Activated CD4-positive, alpha-beta memory T cell treated with anti-CD3 and anti-CD28 coated beads for 36 hours (primary cell): ENCODE measurements around the gene CTSL. TPM values are rescaled to one million over a fixed set of nuclear protein-coding genes. Genes with fewer than 3 reads are reported as not detected.

Experiments
- CTCF ChIA-PET: fragments of 350-600 bp; sonication (Branson Sonifier 250); formaldehyde crosslinking; loops from one replicate; lab custom pipeline; 2021; ENCODE audit warnings: antibody characterized with exemption, inconsistent platforms; lab: Charles Lee
- POLR2A ChIA-PET: fragments of 350-600 bp; sonication (Branson Sonifier 250); formaldehyde crosslinking; loops from one replicate; lab custom pipeline; 2021; ENCODE audit warnings: antibody characterized with exemption; lab: Charles Lee
- DNase-seq: peaks from one replicate; pipeline ENCODE4 v3.0.0-alpha.2; 2020
- H3K27ac Mint-ChIP-seq: one replicate; pipeline ENCODE4 v1.8.0; 2021; ENCODE audit warnings: mixed read lengths
- H3K27me3 Mint-ChIP-seq: one replicate; pipeline ENCODE4 v1.8.0; 2021; ENCODE audit warnings: mixed read lengths
- H3K36me3 Mint-ChIP-seq: one replicate; pipeline ENCODE4 v1.8.0; 2021; ENCODE audit warnings: mixed read lengths
- H3K4me1 Mint-ChIP-seq: one replicate; pipeline ENCODE4 v1.8.0; 2021; ENCODE audit warnings: low read depth, mixed read lengths
- H3K4me3 Mint-ChIP-seq: one replicate; pipeline ENCODE4 v1.8.0; 2021; ENCODE audit warnings: mild to moderate bottlenecking, mixed read lengths
- H3K9me3 Mint-ChIP-seq: one replicate; pipeline ENCODE4 v1.8.0; 2021; ENCODE audit warnings: mixed read lengths
- intact Hi-C: fragments of 100-400 bp; cut with micrococcal nuclease; formaldehyde crosslinking; loops from one replicate; pipeline ENCODE4 v1.15.1; 2023
- total RNA-seq, 2 experiments: library from RNA; stranded (reverse); gene quantifications; one replicate each; pipeline ENCODE4 v1.2.3, GENCODE V29; 2021

The CTSL gene
- total RNA-seq, 2 experiments from 2014 or later = 26.1 to 33.7 TPM

- H3K4me1 Mint-ChIP-seq = no peaks in the 10 kb centered on the region
- no peaks in the 10 kb centered on the region for H3K36me3 Mint-ChIP-seq
- H3K9me3 Mint-ChIP-seq = peaks cover 7% of the 10 kb centered on the region
- H3K4me3 Mint-ChIP-seq = no peak overlapping the region
- no peak for DNase-seq
- ChIA-PET CTCF (no interaction called here), POLR2A (no interaction called here)
- H3K27me3 Mint-ChIP-seq = peaks cover 7% of the 10 kb centered on the region
- H3K27ac Mint-ChIP-seq = no peak overlapping the region
- intact Hi-C loops = no loop called here
These were observed 50.8 kb downstream of the CTSL start for GRCh38 chr9:87776481-87777379.

DNA sequence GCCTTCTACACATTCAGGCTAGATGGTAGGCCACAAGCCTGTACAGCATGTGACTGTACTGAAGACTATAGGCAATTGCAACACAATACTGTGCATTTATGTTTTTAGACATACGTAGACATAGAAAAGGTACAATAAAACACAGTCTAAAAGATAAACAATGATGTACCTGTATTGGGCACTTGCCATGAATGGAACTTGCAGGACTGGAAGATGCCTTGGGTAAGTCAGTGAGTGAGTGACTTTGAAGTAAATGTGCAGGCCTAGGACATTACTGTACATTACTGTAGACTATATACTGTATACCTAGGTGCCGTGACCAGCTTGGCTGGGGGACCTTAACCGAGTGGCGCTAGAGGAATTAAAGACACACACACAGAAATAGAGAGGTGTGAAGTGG, 53.1 kb downstream of the CTSL start:
- ChIA-PET POLR2A (no interaction called here), CTCF (no interaction called here)
- Mint-ChIP-seq H3K9me3 (peaks cover 7% of the 10 kb centered on the region), H3K27me3 (no peaks in the 10 kb centered on the region), H3K27ac (no peak overlapping the region), H3K36me3 (no peaks in the 10 kb centered on the region), H3K4me1 (no peaks in the 10 kb centered on the region), H3K4me3 (no peak overlapping the region)
- no peak for DNase-seq
- intact Hi-C loops = no loop called here

Other genes with a start within 250 kb of the CTSL start
- gene DAPK1, start 228.3 kb upstream of the CTSL start, total RNA-seq = 1 to 10 TPM; 1.9 to 3.3 TPM
- gene SPATA31E1, start 156.8 kb downstream of the CTSL start, total RNA-seq = not detected
- not detected for gene SPATA31C1, start 191.8 kb downstream of the CTSL start, total RNA-seq
- 1 to 10 TPM; 1.5 to 2.6 TPM for gene CDK20, start 248.4 kb downstream of the CTSL start, total RNA-seq